ENCODE data around the gene UNC79.

Gene UNC79

DNA sequence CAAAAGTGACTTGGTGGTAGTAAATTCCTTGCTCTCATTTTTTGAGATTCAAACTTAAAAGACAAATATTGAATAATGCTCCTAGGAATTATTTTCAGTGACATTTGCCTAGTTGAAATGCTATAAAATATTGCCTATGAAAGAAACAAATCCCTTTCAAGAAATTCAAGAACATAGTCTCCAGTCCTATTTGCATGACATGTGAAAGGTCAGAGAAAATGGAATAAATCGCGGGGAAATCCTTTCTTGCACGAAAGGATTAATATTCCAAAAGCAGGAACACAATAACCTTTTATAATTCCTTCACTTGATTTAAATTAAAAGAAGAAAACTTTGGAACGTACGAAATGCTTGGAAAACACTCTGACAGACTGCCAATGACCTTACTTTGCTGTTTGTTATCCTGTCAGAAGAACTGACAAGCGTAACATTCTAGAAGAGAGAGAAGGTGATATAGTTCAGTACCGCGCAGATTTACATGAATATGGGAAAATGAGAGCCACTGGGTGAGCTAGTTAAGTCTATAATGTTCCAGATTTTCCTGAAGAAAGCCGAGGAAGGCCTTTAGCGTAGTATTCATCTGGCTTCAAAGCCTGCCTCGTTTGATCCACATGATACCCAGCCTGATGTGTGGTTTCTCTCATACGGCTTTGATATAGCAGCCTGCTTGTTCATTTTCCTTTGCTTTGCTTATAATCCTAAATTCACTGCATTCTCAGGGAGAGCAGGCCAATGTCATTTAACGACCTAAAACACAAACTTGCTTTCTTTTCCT, 254.6 kb downstream of the UNC79 start:
- DNase-seq (ENCODE audit: low read depth), result no peak
- no peak overlapping the region for H3K4me3 ChIP-seq (ENCODE audit: low read depth, low read length)
- TF ChIP-seq, protein P1, sequence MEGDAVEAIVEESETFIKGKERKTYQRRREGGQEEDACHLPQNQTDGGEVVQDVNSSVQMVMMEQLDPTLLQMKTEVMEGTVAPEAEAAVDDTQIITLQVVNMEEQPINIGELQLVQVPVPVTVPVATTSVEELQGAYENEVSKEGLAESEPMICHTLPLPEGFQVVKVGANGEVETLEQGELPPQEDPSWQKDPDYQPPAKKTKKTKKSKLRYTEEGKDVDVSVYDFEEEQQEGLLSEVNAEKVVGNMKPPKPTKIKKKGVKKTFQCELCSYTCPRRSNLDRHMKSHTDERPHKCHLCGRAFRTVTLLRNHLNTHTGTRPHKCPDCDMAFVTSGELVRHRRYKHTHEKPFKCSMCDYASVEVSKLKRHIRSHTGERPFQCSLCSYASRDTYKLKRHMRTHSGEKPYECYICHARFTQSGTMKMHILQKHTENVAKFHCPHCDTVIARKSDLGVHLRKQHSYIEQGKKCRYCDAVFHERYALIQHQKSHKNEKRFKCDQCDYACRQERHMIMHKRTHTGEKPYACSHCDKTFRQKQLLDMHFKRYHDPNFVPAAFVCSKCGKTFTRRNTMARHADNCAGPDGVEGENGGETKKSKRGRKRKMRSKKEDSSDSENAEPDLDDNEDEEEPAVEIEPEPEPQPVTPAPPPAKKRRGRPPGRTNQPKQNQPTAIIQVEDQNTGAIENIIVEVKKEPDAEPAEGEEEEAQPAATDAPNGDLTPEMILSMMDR (IDR thresholded peaks at IDR 0.05; ENCODE audit: control insufficient read depth, extremely low read depth, insufficient read depth), result no peak

GRCh38 chr14:93686268-93686667, 255.5 kb downstream of the UNC79 start:
- TF ChIP-seq, protein P1 (IDR thresholded peaks at IDR 0.05; ENCODE audit: control insufficient read depth, extremely low read depth, insufficient read depth), result no peak
- H3K4me3 ChIP-seq (ENCODE audit: low read depth, low read length), result no peak overlapping the region
- no peak for DNase-seq (ENCODE audit: low read depth)

- TF ChIP-seq, protein P1 (IDR thresholded peaks at IDR 0.05; ENCODE audit: control insufficient read depth, extremely low read depth, insufficient read depth), result no peak
- H3K4me3 ChIP-seq (ENCODE audit: low read depth, low read length), result no peak overlapping the region
- DNase-seq (ENCODE audit: low read depth), result no peak
Measured at GRCh38 chr14:93688239-93688666, 257.5 kb downstream of the UNC79 start.

- H3K4me3 ChIP-seq (ENCODE audit: low read depth, low read length), result no peak overlapping the region
- TF ChIP-seq, protein P1 (IDR thresholded peaks at IDR 0.05; ENCODE audit: control insufficient read depth, extremely low read depth, insufficient read depth), result no peak
- no peak for DNase-seq (ENCODE audit: low read depth)
Measured at GRCh38 chr14:93688820-93689219, 258.1 kb downstream of the UNC79 start.

DNA sequence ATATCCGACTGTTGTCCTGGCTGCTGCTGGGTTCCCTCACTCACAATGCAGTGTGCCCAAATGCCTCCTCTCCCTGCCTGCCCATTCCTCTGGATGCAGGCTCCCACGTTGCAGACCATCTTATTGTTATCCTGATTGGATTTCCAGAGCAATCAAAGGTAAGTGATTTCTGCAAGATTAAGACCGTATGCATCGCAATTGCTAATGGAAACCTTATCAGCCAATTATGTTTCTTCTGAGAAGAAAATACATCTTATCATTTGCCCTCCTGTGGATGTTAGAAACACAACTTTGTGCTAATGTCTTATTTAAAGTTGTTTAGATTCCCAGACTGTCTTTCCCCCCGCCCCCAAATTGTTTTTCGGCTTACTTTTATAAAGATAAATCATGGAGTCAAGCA, 259.4 kb downstream of the UNC79 start:
- DNase-seq (ENCODE audit: low read depth), result no peak
- no peak overlapping the region for H3K4me3 ChIP-seq (ENCODE audit: low read depth, low read length)
- TF ChIP-seq, protein P1 (IDR thresholded peaks at IDR 0.05; ENCODE audit: control insufficient read depth, extremely low read depth, insufficient read depth), result no peak

- H3K4me3 ChIP-seq (ENCODE audit: low read depth, low read length), result no peak overlapping the region
- no peak for DNase-seq (ENCODE audit: low read depth)
- TF ChIP-seq, protein P1 (IDR thresholded peaks at IDR 0.05; ENCODE audit: control insufficient read depth, extremely low read depth, insufficient read depth), result peak; percentile 35
Measured at GRCh38 chr14:93691042-93691780, 260.5 kb downstream of the UNC79 start.
